ENCODE measurements around the gene TEAD1. TPM values are rescaled to one million over a fixed set of nuclear protein-coding genes. Genes with fewer than 3 reads are reported as not detected.

Gene TEAD1
- total RNA-seq, 1 donor from 2014 or later: 51.9 TPM

DNA sequence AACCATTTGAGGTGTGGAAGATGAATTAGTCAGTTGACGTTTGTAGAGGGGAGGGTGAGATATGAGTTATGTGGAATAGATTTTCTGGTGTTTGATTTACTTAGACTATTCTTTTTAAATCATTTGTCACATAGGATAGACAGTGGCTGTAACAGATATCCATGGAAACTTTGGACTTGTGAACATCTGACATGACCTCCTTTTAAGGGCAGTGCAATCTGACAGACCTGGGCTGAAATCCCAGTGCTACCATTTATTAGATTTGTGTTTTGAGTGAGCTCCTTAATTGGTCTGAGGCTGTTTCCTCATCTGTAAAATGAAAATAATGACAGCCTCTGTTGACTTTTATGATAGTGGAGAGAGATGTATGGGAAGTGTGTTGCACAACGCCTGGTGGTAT is 159.9 kb downstream of the TEAD1 start:
- Histone ChIP-seq H3K27ac (no peak overlapping the region), H3K36me3 (no peaks in the 10 kb centered on the region), H3K27me3 (ENCODE audit: low read depth) (no peaks in the 10 kb centered on the region), H3K4me3 (no peak overlapping the region), H3K9me3 (no peaks in the 10 kb centered on the region), H3K4me1 (peaks cover under 1% of the 10 kb centered on the region)
- TF ChIP-seq CTCF (IDR thresholded peaks at IDR 0.05): no peak
- ATAC-seq (no peak), DNase-seq (no peak)
- intact Hi-C loops (cut with DNase I): no loop called here

- H3K27ac ChIP-seq: no peak overlapping the region
- ATAC-seq (no peak), DNase-seq (no peak)
- no peaks in the 10 kb centered on the region for H3K36me3 ChIP-seq
- no peaks in the 10 kb centered on the region for H3K27me3 ChIP-seq (ENCODE audit: low read depth)
- intact Hi-C loops (cut with DNase I): no loop called here
- H3K4me3 ChIP-seq: no peak overlapping the region
- TF ChIP-seq CTCF (IDR thresholded peaks at IDR 0.05): no peak
- no peaks in the 10 kb centered on the region for H3K9me3 ChIP-seq
- H3K4me1 ChIP-seq: no peaks in the 10 kb centered on the region
Measured at GRCh38 chr11:12834630-12835029, 160.4 kb downstream of the TEAD1 start.

DNA sequence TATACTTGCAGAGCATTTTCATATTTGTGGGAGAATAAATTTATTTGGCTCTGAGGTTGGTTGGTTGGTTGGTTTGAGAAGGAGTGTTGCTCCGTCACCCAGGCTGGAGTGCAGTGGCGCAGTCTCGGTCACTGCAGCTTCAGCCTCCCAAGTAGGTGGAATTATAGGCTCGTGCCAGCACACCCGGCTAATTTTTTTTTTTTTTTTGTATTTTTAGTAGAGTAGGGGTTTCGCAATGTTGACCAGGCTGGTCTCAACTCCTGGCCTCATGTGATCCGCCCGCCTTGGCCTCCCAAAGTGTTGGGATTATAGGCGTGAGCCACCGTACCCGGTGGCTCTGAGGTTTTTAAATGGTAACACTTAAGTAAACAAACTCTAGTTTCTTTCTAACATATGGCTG is 161.1 kb downstream of the TEAD1 start:
- no peak for TF ChIP-seq CTCF (IDR thresholded peaks at IDR 0.05)

GRCh38 chr11:12838463-12839123 is 164.4 kb downstream of the TEAD1 start:
- Histone ChIP-seq H3K27ac (peak overlapping the region; percentile 25), H3K4me3 (no peak overlapping the region), H3K4me1 (peaks cover 12% of the 10 kb centered on the region), H3K36me3 (no peaks in the 10 kb centered on the region), H3K9me3 (no peaks in the 10 kb centered on the region), H3K27me3 (ENCODE audit: low read depth) (no peaks in the 10 kb centered on the region)
- ATAC-seq: no peak
- DNase-seq: no peak
- TF ChIP-seq CTCF (IDR thresholded peaks at IDR 0.05): no peak
- intact Hi-C loops (cut with DNase I): no loop called here

More for the DNA sequence above, 161.1 kb downstream of the TEAD1 start:
- Histone ChIP-seq H3K27me3 (ENCODE audit: low read depth) (no peaks in the 10 kb centered on the region), H3K4me1 (no peaks in the 10 kb centered on the region), H3K27ac (no peak overlapping the region), H3K4me3 (no peak overlapping the region), H3K9me3 (no peaks in the 10 kb centered on the region), H3K36me3 (no peaks in the 10 kb centered on the region)
- peak; percentile 66 to 84 for ATAC-seq
- DNase-seq: peak; percentile 66
- intact Hi-C loops (cut with DNase I): no loop called here

DNA sequence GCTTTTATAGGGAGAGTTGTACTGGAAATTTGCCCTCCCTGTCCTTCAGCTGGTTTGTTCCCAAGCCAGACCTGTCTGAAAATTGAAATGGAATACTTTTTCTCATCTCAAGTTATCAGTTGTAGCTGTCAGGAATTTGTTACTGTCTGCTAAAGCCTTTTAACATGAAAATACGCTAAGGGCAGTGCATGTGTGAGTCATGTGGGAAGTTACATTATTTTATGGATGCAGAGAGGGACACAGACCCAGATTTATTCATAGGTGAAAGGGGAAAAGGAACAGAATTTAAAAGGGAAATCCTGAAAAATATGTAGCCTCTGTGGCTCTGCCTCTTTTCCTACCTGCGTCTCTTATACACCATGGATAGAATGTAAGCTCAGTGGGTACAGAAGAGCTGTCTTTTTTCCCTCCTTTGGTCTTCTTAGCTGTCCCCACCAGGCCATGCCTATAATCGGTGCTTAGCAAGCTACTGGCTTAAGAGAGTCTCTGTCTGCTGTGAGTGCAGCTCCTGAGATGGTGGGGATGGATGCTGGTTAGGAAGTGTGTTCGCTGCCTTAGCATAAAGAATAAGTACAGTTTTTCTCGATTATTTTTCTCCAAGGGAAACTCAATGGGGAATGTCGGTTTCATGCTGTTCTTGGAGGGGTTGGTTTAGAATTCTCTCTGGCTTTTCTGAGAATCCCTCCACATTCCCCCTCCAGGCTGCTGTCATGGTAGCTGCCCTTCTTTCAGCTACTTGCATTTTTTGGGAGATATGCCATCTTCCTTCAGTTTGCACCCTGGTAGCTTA is 166.8 kb downstream of the TEAD1 start:
- DNase-seq (no peak), ATAC-seq (no peak)
- H3K9me3 ChIP-seq: no peaks in the 10 kb centered on the region
- no peaks in the 10 kb centered on the region for H3K27me3 ChIP-seq (ENCODE audit: low read depth)
- H3K4me3 ChIP-seq: no peak overlapping the region
- H3K4me1 ChIP-seq: peaks cover 23% of the 10 kb centered on the region
- no peaks in the 10 kb centered on the region for H3K36me3 ChIP-seq
- intact Hi-C loops (cut with DNase I): no loop called here
- H3K27ac ChIP-seq: no peak overlapping the region
- TF ChIP-seq CTCF (IDR thresholded peaks at IDR 0.05): no peak
